ENCODE measurements around the gene MYADML2.
"Not testable (repeated sequence)": the region's sequence is repeated elsewhere in the genome, so short reads cannot be mapped to it uniquely, and the experiment has no call there.

Gene MYADML2

DNA sequence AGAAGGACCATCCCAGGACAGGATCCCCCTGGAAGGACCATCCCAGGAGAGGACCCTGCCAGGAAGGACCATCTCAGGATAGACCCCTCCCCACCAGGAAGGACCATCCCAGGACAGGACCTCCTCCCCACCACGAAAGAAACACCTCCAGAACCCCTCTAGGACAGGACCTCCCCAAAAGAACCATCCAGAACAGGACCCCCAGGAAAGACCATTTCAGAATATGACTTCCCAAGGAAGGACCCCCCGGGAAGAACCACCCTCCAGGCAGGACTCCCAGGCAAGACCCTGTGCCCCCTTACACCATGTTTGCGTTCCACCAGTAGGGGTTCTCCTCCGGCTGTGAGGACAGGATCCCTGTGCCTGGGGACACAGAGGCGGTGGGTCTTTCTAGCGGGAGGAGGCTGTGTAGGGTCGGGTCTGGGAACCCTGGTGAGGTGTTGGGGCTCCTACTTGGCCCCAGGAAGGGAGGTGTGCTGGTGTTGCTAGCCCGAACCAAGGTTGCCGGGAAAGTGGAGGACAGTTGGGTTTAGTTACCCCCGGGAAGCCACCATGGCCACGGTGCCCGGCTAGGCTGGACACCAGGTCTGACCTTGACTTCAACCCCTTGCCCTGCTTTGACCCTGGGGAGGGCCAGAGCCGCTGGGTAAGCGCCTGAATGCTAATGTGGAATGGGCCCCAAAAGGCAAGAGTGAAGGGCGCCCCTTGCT is 11.8 kb upstream of the MYADML2 start:
- Histone ChIP-seq H3K9me3 (ENCODE audit: low read length) (no peaks in the 10 kb centered on the region), H2AFZ (ENCODE audit: low read depth, low read length) (no peak overlapping the region), H3K27me3 (ENCODE audit: insufficient read depth, low read length) (peaks cover 62% of the 10 kb centered on the region), H3K4me1 (ENCODE audit: insufficient read depth, low read length) (peaks cover 6% of the 10 kb centered on the region), H3K4me3 (ENCODE audit: low read length) (no peak overlapping the region), H3K36me3 (ENCODE audit: insufficient read depth, low read length) (no peaks in the 10 kb centered on the region)

DNA sequence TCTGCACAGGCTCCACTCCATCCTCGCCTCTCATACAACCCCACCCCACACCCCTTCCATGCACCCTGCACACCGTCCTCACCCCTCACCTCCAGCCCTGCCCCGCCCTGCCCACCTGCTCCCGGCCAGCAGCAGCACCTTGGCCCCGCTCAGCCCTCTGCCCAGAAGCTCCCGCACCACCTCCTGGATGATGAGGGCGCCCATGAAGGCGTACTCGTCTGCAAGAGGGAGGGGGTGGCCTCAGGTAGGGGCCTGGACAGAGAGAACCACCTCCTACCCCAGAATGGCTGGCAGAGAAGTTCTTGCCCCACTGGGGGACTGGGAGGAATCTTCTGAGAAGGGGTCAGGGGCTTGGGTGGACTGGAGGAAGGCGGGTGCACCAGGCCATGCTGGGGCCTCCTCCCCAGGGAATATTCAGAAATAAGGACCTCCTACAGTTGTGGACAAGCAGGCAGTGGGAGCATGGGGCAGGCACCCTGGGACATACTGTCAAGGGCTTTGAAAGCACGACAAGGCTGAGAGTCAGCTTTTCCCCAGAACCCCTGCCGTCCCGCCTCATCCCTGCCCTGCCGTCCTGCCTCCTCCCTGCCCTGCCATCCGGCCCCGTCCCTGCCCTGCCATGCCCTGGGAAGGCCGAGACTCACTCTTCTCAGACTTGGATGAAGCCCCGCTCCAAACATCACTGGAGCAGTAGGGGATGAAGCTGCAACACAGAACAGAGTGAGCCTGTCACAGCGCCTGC is 10.8 kb upstream of the MYADML2 start:
- no peaks in the 10 kb centered on the region for H3K9me3 ChIP-seq (ENCODE audit: low read length)
- no peak overlapping the region for H2AFZ ChIP-seq (ENCODE audit: low read depth, low read length)
- H3K4me1 ChIP-seq (ENCODE audit: insufficient read depth, low read length): peaks cover 6% of the 10 kb centered on the region
- peaks cover 53% of the 10 kb centered on the region for H3K27me3 ChIP-seq (ENCODE audit: insufficient read depth, low read length)
- no peak overlapping the region for H3K4me3 ChIP-seq (ENCODE audit: low read length)
- no peaks in the 10 kb centered on the region for H3K36me3 ChIP-seq (ENCODE audit: insufficient read depth, low read length)

DNA sequence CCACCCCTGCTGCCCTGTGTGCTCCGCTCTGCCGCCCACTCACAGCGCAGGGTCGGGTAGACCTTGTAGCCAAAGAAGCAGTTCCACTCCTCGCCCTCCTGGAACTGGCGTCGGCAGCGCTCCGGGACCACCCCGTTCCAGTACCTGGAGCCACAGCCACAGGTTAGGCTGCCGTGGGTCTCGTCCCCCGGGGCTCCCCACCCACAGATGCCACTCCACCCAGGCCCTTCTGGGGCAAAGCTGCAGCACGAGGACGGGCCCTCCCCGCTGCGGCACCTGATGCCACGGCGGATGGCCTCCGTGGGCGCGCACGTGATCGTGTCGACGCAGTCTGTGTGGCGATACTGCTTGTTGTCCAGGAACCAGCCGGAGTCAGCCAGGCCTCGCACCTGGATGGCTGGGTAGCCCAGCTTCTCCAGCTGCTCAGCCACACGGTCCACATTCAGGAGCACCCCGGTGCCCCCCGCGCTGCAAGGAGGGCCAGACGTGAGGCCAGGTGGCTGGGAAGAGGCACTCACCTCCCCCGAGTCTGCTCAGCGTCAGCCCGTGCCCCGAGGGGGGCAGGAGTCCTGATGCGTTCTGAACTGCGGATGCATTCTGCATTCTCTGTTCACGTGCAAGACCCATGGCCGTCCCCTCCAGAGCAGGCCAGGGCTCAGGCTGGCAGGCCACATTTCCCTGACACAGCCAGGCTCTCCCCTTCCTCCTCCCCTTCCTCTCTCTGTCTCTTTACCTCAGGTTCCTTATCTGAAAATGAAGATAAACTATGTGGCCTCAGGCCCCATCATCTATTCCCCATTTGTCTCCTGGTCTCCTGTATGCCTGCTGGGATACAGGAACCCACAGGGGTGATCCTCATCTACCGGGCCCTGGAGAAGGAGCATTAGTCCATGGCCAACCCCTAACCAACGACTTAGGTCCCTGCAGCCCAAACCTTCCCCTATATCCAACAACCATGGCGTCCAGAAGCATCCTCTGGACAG is 9.9 kb upstream of the MYADML2 start:
- Histone ChIP-seq H3K9me3 (ENCODE audit: low read length) (no peaks in the 10 kb centered on the region), H3K4me1 (ENCODE audit: insufficient read depth, low read length) (peaks cover 6% of the 10 kb centered on the region), H3K4me3 (ENCODE audit: low read length) (no peak overlapping the region), H2AFZ (ENCODE audit: low read depth, low read length) (no peak overlapping the region), H3K36me3 (ENCODE audit: insufficient read depth, low read length) (no peaks in the 10 kb centered on the region), H3K27me3 (ENCODE audit: insufficient read depth, low read length) (peaks cover 44% of the 10 kb centered on the region)

- H3K36me3 ChIP-seq (ENCODE audit: insufficient read depth, low read length): no peaks in the 10 kb centered on the region
- peaks cover 6% of the 10 kb centered on the region for H3K4me1 ChIP-seq (ENCODE audit: insufficient read depth, low read length)
- no peaks in the 10 kb centered on the region for H3K9me3 ChIP-seq (ENCODE audit: low read length)
- H2AFZ ChIP-seq (ENCODE audit: low read depth, low read length): no peak overlapping the region
- H3K4me3 ChIP-seq (ENCODE audit: low read length): no peak overlapping the region
- H3K27me3 ChIP-seq (ENCODE audit: insufficient read depth, low read length): peaks cover 39% of the 10 kb centered on the region
Measured at GRCh38 chr17:81955756-81956544, 8.9 kb upstream of the MYADML2 start.

GRCh38 chr17:81955058-81955681 is 8.1 kb upstream of the MYADML2 start:
- Histone ChIP-seq H3K27me3 (ENCODE audit: insufficient read depth, low read length) (peaks cover 34% of the 10 kb centered on the region), H3K4me3 (ENCODE audit: low read length) (no peak overlapping the region), H3K36me3 (ENCODE audit: insufficient read depth, low read length) (no peaks in the 10 kb centered on the region), H2AFZ (ENCODE audit: low read depth, low read length) (no peak overlapping the region), H3K4me1 (ENCODE audit: insufficient read depth, low read length) (peaks cover 6% of the 10 kb centered on the region), H3K9me3 (ENCODE audit: low read length) (no peaks in the 10 kb centered on the region)

DNA sequence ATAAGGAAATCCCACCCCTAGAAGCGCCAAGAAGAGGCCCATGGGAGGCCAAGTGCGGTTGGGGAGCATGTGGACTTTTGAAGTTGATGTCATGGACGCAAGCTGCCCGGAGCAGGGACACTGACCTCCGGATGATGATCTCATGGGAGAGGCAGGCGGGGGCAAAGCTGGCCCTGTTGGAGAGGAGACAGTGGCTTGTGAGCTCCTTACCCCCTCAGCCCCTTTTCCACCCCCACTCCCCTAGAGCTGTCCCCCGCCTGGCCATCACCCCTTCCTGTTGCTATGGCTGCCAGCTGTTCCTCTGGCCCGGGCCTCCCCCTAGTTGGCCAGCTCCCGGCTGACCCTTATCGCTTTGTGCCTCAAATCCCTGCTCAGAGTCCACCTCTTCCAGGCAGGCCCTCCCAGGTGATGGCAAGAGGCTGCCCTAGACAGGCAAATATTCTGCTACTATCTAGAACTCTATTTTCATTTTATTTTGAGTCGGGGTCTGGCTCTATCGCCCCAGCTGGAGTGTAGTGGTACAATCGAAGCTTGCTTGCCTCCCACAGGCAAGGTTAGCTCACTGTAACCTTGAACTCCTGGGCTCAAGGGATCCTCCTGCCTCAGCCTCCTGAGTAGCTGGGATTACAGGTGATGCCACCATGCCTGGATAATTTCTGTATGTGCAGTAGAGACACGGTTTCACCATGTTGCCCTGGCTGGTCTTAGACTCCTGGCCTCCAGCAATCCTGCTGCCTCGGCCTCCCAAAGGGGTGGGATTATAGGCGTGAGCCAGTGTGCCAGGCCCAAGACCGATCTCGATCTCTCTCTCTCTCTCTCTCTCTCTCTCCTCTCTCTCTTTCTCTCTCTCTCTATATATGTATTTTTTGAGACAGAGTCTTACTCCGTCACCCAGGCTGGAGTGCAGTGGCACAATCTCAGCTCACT is 7.4 kb upstream of the MYADML2 start:
- no peaks in the 10 kb centered on the region for H3K9me3 ChIP-seq (ENCODE audit: low read length)
- H3K36me3 ChIP-seq (ENCODE audit: insufficient read depth, low read length): no peaks in the 10 kb centered on the region
- no peak overlapping the region for H3K4me3 ChIP-seq (ENCODE audit: low read length)

DNA sequence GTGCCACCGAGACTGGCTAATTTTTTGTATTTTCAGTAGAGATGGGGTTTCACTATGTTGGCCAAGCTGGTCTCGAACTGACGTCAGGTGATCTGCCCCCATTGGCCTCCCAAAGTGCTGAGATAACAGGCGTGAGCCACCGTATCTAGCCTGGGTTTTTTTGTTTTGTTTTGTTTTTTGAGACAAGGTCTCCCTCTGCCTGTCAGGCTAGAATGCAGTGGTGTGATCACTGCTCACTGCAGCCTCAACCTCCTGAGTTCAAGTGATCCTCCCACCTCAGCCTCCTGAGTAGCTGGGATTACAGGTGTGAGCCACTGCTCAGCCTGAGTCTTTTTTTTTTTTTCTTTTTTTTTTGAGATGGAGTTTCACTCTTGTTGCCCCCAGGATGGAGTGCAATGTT is 6.4 kb upstream of the MYADML2 start:
- peaks cover 20% of the 10 kb centered on the region for H3K27me3 ChIP-seq (ENCODE audit: insufficient read depth, low read length)
- not testable (repeated sequence) for H3K4me3 ChIP-seq (ENCODE audit: low read length); H3K9me3 ChIP-seq (ENCODE audit: low read length); H3K36me3 ChIP-seq (ENCODE audit: insufficient read depth, low read length); H3K4me1 ChIP-seq (ENCODE audit: insufficient read depth, low read length); H2AFZ ChIP-seq (ENCODE audit: low read depth, low read length)

More for the DNA sequence above, 7.4 kb upstream of the MYADML2 start:
- H2AFZ ChIP-seq (ENCODE audit: low read depth, low read length): no peak overlapping the region
- H3K4me1 ChIP-seq (ENCODE audit: insufficient read depth, low read length): peaks cover 6% of the 10 kb centered on the region
- peaks cover 28% of the 10 kb centered on the region for H3K27me3 ChIP-seq (ENCODE audit: insufficient read depth, low read length)

DNA sequence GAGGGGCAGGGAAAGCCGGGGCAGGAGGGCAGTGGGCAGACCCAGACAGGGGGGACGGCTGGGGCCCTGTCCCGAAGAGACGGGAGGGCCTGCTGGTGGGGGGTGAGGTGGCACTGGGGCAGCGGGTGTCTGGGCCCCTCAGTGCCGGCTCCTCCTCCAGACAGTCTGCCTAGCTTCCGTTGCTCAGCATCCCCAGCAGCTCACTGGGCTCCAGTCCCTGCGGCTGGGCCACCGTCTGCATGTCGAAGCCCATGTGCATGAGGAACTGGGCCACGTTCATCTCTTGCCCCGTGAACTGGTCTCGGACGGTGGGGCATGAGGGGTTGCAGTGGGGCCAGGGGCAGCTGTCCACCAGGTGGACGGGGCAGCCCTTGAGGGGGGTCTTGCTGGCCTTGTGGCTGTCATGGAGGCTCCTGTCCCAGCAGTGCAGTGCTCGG is 5.8 kb upstream of the MYADML2 start:
- no peaks in the 10 kb centered on the region for H3K9me3 ChIP-seq (ENCODE audit: low read length)
- no peaks in the 10 kb centered on the region for H3K36me3 ChIP-seq (ENCODE audit: insufficient read depth, low read length)
- no peak overlapping the region for H2AFZ ChIP-seq (ENCODE audit: low read depth, low read length)
- peaks cover 14% of the 10 kb centered on the region for H3K27me3 ChIP-seq (ENCODE audit: insufficient read depth, low read length)
- H3K4me3 ChIP-seq (ENCODE audit: low read length): no peak overlapping the region
- H3K4me1 ChIP-seq (ENCODE audit: insufficient read depth, low read length): peaks cover 6% of the 10 kb centered on the region

DNA sequence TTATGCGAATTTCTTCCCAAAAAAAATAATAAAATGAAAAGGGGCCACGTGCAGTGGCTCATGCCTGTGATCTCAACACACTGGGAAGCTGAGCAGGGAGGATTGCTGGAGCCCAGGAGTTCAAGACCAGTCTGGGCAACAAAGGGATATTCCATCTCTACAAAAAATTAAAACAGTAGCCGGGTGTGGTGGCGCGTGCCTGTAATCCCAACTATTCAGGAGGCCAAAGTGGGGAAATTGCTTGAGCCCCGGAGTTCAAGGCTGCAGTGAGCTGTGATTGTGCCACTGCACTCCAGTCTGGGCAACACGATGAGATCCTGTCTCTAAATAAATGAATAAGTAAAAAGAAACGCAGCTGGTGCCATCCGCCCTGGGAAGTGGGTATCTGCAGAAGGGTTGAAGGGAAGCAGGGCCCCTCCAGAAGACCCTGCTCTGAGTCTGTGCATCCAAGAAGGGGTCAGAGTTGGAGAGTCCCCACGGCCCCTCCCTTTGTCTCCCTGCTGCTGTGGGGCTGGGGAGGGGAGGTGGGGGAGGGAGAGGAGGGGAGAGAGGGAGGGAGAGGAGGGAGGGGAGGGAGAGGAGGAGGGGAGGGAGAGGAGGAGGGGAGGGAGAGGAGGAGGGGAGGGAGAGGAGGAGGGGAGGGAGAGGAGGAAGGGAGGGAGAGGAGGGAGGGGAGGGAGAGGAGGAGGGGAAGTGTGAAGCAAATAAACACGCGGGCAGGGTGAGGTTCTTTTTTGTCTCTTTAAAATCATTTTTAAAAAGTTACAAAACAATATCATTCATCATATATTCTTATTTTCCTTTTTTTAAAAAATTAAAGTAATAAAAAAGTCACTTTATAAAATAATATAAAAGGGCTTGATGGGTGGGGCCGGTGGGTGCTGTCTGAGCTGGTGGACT is 5.0 kb upstream of the MYADML2 start:
- H3K36me3 ChIP-seq (ENCODE audit: insufficient read depth, low read length): no peaks in the 10 kb centered on the region
- peaks cover 7% of the 10 kb centered on the region for H3K27me3 ChIP-seq (ENCODE audit: insufficient read depth, low read length)
- no peak overlapping the region for H2AFZ ChIP-seq (ENCODE audit: low read depth, low read length)
- H3K4me3 ChIP-seq (ENCODE audit: low read length): no peak overlapping the region
- H3K4me1 ChIP-seq (ENCODE audit: insufficient read depth, low read length): peaks cover 6% of the 10 kb centered on the region
- no peaks in the 10 kb centered on the region for H3K9me3 ChIP-seq (ENCODE audit: low read length)

DNA sequence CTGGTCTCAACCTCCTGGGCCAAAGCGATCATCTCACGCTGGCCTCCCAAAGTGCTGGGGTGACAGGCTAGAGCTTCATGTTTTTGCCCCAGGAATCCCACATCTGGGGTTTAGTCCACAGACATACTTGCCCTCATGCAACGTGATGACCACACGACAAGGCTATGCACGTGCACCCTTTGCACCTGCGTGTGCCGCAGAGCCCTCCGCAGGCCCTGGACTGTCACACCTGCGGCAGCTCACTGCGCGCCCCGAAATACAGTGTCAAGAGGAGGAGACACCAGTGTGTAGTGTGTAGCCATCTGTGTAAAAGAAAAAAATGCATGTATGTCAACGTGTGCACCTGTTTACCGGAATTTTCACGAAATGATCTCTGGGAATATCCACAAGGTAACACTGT is 3.5 kb upstream of the MYADML2 start:
- H3K36me3 ChIP-seq (ENCODE audit: insufficient read depth, low read length): no peaks in the 10 kb centered on the region
- H3K9me3 ChIP-seq (ENCODE audit: low read length): no peaks in the 10 kb centered on the region
- H3K27me3 ChIP-seq (ENCODE audit: insufficient read depth, low read length): no peaks in the 10 kb centered on the region
- H3K4me3 ChIP-seq (ENCODE audit: low read length): no peak overlapping the region
- H2AFZ ChIP-seq (ENCODE audit: low read depth, low read length): no peak overlapping the region
- peaks cover 2% of the 10 kb centered on the region for H3K4me1 ChIP-seq (ENCODE audit: insufficient read depth, low read length)

All from neuron (in vitro differentiated cells).